ENCODE results near the gene CLTCL1.

The CLTCL1 gene

GRCh38 chr22:19150482-19151328 lies 140.8 kb downstream of the CLTCL1 start:
- no peak for DNase-seq (ENCODE audit: low spot score)

DNA sequence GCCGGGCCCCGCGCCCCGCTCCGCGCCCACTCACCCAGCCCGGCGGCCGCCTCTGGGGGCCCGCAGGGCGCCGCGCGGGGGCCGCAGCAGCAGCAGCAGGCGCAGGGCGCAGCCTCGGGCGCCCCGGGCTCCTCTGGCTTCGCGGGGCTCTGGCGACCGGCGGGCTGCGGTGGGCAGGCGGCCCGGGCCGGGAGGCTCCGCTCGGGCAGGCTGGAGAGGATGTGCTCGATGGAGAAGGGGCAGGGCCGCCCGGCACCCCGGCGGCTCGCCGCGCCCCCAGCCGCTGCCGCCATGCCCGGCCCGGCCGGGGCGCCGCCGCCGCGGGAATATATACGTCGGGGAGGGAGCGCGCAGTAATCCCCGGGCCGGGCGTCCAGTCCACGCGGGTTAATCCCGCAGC lies 141.5 kb downstream of the CLTCL1 start, which contains the start of gene GSC2:
TSS of gene GSC2 (minus strand) at position 302 of the 400 bp plus-strand sequence. CDS start at position 293, 9 bp downstream.
- DNase-seq (ENCODE audit: low spot score) = no peak

DNA sequence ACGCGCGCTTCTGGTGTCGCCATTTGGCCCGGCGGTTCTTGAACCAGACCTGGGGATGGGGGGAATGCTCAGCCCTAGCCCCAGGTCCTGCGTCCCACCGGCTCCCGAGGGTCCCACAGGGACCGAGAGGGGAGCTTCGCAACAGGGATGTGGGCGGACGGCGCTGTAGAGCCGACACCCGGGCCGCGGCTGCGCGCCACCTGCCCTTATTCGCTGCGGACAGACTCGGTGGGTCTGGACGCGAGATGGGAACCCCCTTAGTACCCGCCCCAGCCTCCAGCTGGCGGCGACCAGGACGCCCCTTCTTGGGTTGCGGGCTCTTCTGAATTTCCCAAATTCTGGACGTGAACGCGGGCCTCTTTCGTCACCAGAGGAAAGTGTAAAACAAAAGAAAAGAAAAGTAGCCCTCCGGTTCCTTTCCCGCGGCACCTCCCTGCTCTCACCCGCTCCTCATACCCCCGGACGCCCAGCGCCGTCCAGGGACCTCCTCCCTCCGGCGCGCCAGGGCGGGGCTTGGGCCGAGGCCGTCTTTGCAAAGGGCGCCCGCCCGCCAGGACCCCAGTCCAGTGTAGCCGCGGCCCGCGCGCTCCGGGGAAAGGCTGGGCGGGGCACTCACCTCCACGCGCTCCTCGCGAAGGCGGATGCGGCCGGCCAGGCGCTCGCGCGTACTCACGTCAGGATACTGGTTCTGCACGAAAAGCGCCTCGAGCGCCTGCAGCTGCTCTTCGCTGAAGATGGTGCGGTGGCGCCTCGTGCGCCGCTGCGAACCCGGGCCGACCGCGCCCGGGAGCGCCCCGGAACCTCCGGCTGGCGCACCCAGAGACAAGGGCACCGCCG lies 142.3 kb downstream of the CLTCL1 start:
- DNase-seq (ENCODE audit: low spot score) = no peak

DNA sequence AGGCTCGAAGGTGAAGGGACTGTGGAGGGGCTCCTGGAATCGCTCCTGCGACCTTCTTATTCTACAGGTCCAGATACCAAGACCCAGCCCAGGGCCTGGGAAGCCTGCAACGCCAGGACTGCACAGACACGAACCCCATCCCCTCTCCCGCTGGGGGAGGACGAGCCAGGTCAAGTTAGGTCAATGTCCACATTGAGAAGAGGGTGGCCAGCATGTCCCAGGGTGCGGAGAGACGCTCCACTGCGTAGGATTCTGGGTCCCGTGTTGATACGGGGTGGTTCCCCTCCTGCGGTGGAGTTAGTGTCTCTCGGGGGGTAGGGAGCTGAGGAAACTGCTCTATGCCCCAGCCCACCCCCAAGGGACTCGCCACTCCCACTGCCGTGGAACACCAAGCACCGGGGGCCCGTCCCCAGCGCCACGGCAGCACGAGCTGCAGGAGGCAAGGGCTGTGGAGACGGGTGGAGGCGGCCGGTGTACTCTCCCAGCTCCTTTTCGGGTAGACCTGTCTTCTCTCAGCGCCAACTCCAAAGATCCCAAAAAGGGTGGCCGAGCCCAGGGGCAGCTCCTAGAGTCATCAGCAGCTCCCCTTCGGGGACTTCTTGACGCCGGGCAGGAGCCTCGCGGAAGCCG lies 143.0 kb downstream of the CLTCL1 start:
- DNase-seq (ENCODE audit: low spot score) = no peak

DNA sequence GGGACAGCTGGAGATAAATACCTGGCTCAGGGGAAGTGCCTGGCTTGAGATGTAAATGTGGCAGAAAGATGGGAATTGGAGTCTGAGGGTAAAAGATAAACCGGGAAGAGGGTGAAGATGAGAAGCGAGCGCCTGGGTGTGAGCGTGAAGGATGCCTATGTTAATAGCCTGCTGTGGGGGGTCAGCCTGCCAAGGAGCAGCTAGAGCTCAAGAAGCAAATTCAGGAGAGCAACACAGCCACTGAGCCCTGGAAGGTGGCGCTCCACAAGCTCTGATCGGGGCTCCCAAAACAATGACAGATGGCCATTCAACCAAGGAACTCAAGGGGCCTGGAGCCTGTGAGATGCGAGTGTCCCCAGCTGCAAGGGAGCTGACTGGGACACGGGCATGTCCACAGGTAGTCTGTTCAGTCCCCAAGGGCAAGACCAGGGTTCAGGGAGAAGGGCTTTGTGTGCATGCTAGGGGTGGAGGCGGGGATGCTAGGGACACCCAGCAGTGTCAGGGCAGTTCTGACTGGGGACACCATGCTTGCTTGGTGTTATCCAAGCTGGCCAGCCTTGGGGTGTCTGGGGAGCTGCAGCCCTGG lies 144.2 kb downstream of the CLTCL1 start:
- no peak for DNase-seq (ENCODE audit: low spot score)

GRCh38 chr22:19146215-19146968 lies 145.1 kb downstream of the CLTCL1 start:
- DNase-seq (ENCODE audit: low spot score) = no peak

DNA sequence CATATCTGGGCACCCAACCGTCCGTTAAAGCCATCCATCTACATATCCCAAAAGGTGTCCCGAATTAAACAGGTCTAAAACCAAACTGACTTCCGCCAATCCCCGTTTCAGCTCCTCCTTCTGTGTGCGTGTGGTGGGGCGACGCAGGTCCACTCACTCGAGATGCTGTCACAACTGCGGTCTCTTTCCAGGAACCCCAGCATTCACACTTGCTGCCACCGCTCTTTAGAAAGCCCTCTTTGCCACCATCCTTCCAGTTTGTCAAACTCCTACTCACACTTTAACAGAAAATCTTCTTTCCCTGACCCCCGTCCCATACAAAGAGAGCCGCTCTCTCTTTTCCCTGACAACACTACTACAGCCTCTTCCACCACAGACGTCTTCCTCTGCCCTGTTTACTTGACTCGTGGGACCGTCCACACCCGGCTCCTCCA lies 147.5 kb downstream of the CLTCL1 start:
- peak; percentile 47 for DNase-seq (ENCODE audit: low spot score)

GRCh38 chr22:19143212-19143611 lies 148.3 kb downstream of the CLTCL1 start:
- no peak for DNase-seq (ENCODE audit: low spot score)

- DNase-seq (ENCODE audit: low spot score) = no peak
These were observed 149.1 kb downstream of the CLTCL1 start for GRCh38 chr22:19142394-19142793.

DNA sequence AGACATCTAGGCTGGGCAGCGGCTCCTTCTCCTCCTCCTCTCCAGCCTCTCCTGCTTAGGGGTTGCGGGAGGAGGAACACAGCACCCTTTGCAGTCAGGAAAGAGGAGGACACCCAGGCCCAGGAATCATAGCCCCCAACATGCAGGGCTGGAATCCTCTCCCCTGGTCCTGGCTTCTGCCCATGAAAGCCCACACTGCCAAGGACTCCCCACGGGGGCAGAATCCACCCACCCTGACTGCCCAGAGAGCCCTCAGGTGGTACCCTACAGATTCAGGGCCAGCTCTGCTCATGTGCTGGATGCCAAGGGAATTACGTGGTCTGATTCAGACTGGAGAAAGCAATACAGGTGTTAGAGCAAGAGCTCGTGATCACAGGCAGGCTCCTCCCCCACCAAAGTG lies 151.5 kb downstream of the CLTCL1 start:
- no peak for DNase-seq (ENCODE audit: low spot score)

GRCh38 chr22:19139001-19139356 lies 152.5 kb downstream of the CLTCL1 start:
- DNase-seq (ENCODE audit: low spot score) = no peak

DNA sequence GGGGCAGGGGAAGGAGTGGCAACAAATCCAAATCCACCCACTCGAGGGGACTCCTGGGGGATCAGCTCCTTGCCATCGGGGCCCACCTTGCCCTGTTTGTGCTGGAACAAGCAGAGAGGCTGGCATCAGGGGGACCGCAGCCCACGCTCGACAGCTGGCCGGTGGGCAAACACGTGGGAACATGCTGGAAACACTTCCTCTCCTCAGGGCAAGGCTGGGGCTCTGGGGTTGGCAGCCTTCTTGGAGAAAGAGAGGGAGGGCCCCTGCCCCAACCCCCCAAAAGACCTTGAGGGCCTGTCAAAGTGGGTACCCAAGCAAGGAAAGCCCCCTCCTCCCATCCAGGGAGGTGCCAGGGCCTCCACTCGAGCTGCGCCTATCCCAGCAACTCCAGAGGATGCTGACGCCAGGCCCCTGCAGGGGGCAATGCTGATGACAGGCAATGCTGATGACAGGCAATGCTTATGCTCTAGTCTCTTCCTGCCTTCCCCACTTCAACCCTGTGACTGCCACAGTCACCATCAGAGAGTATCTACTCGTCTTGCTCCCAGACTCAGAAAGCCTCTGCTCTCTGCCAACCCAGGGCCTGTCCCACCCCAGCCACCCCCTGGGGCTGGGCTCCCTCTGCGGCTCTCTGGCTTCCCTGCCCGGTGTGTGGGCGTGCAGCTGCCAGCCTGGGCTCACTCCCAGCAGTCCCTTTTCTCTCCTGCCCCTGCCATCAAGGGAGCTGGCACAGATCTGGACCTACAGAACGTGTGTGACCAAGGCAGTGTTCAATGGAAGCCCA lies 153.1 kb downstream of the CLTCL1 start:
- DNase-seq (ENCODE audit: low spot score) = no peak

DNA sequence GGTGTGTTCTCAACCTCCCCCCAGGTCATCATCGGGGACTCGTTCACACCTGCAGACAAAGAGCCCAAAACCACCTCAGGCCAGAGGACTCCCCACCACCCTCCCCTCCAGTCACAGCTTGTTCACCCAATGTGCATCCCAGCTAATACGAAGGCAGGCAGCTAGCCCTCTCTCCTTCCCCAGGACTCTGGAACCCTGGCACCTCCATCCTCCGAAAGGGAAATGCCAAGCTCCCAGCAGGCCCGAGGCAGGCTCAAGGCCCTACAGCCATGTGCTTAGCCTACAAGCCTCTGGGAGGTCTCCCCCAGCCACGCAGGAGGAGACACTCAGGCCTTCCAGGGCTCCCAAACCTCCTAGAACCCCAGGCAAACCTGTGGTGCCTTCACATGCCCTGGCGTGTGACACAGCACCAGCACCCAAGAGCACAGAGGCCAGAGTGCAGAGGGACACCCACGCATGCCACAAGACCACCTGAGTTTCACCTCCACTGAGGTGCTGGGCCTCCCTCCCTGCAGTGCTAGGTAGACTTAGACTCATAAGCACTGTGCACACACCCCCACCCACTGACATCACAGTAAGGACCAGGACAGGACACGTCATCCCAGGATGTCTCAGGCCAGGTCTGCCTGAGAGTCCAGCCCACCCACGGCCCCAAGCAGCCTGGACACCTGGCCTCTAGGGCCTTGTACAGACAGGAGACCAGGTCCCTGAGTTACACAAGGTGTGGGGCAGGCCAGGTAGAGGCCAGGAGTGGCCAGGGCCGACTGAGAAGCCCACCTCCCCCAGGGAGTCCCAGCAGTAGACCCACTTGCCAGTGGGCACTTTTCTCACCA lies 153.9 kb downstream of the CLTCL1 start:
- no peak for DNase-seq (ENCODE audit: low spot score)

- no peak for DNase-seq (ENCODE audit: low spot score)
These were observed 154.6 kb downstream of the CLTCL1 start for GRCh38 chr22:19136915-19137314.

GRCh38 chr22:19134874-19135273 lies 156.6 kb downstream of the CLTCL1 start:
- no peak for DNase-seq (ENCODE audit: low spot score)

DNA sequence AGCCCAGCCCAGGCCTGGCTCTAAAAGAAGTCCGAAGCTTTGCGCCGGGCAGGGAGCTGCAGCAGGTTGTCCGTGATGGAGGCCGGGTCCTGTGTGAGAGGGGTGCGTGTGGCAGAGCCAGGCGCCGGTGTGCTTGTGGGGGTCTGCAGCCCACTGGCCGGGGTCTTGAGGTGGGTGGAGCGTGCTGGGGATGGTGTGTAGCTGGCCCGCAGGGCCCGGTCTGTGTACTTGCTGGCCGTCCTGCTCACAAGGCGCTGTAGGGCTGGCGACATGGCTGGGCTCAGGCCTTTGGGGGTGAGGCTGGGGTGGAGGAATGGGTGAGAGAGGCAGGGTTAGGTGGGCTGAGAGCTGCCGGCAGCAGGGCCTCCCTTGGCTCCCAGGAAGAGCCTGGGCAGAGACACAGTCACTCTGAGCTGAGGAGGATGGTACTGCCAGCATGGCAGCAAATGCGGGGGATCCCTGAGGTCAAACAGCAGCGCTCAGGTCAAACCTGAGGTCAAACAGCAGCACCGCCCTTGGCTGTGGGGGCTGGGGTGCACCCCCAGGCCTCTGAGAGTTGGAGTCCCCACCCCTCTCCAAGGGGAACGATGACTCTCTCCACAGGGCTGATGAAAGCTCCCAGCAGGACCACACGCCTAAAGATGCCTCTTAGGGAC lies 157.2 kb downstream of the CLTCL1 start:
- DNase-seq (ENCODE audit: low spot score) = no peak

- DNase-seq (ENCODE audit: low spot score) = no peak
These were observed 158.0 kb downstream of the CLTCL1 start for GRCh38 chr22:19133561-19133960.

DNA sequence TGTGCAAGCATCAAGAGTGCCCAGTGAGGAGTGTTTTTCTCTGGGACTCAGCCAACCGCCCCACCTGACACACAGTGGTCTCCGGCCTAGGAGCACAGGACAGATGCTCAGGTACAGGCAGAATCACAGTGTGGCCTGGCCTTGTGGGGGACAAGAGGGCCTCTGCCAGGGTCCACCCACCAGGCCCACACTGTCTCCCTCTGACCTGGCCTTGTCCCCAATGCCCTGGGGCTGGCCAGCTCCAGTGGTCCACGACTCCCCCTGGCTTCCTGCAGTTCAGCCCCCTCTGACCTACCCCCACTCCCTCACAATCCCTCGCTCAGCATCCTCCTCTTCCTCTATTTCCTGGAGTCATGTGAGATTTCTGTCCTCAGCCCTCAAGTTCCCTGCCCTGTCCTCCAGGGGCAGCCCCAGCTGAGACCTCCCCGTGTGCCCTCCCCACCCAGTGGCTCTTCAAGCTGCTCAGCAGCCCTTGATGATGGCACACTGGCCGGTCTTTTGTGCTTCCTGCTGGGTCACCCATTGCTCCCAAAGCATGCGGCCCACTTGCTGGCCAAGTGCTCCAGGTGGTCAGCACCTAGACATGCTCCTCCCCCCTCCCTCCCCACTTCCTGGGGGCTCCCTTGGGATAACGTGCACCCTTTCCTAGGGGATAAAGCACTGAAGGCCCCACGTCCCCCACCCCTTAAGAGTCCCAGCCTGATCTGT lies 158.7 kb downstream of the CLTCL1 start:
- no peak for DNase-seq (ENCODE audit: low spot score)

GRCh38 chr22:19132153-19132552 lies 159.4 kb downstream of the CLTCL1 start:
- DNase-seq (ENCODE audit: low spot score) = no peak
